ENCODE data around the gene SPATA16.

GRCh38 chr3:173098959-173099358 lies 42.1 kb downstream of the SPATA16 start:
- TF ChIP-seq YY1 (IDR thresholded peaks at IDR 0.05; ENCODE audit: insufficient read depth, insufficient read length) = no peak
- no peak for TF ChIP-seq ZNF274 (IDR thresholded peaks at IDR 0.05; ENCODE audit: low read depth, low read length)

Measured in NT2/D1 (cell line).